HEK293 (cell line): Measurements from ENCODE around the gene SLC25A47.

Experiments
- EGR2 ChIP-seq: fragments of 450-650 bp; formaldehyde crosslinking; IDR thresholded peaks from 2 replicates; pipeline ENCODE4 v1.5.1; 2016; ENCODE audit warnings: low read depth, missing biosample characterization, missing genetic modification characterization
- ZBTB10 ChIP-seq: fragments of 450-650 bp; formaldehyde crosslinking; IDR thresholded peaks from 2 replicates; pipeline ENCODE4 v1.5.1; 2016; ENCODE audit warnings: missing biosample characterization, missing genetic modification characterization
- ZNF292 ChIP-seq: fragments of 450-650 bp; formaldehyde crosslinking; IDR thresholded peaks from 2 replicates; pipeline ENCODE4 v1.5.1; 2016; ENCODE audit warnings: low read depth, missing biosample characterization, missing genetic modification characterization, borderline replicate concordance
- ZNF830 ChIP-seq: fragments of 450-650 bp; IDR thresholded peaks from 2 replicates; pipeline ENCODE4 v1.5.0; 2018; ENCODE audit warnings: missing biosample characterization, missing genetic modification characterization, low read depth, mild to moderate bottlenecking, moderate library complexity
- TF ChIP-seq, protein P1 (sequence below): fragments of 450-650 bp; formaldehyde crosslinking; IDR thresholded peaks from 2 replicates; pipeline ENCODE4 v1.5.1; 2016; ENCODE audit warnings: missing biosample characterization, missing genetic modification characterization

DNA sequence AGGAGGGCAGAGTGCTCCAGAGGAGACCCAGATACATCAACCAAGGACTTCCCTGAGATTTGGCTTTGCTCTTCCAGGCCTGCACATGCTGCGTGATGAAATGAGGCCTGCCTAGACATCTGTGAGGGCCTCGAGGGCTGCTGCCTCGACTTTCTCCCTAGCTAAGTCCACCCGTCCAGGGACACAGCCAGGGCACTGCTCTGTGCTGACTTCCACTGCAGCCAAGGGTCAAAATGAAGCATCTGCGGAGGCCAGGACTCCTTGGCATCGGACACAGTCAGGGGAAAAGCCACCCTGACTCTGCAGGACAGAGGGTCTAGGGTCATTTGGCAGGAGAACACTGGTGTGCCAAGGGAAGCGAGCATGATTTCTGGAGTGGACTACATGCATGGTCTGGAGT is 10.7 kb downstream of the SLC25A47 start:
- TF ChIP-seq, protein P1, sequence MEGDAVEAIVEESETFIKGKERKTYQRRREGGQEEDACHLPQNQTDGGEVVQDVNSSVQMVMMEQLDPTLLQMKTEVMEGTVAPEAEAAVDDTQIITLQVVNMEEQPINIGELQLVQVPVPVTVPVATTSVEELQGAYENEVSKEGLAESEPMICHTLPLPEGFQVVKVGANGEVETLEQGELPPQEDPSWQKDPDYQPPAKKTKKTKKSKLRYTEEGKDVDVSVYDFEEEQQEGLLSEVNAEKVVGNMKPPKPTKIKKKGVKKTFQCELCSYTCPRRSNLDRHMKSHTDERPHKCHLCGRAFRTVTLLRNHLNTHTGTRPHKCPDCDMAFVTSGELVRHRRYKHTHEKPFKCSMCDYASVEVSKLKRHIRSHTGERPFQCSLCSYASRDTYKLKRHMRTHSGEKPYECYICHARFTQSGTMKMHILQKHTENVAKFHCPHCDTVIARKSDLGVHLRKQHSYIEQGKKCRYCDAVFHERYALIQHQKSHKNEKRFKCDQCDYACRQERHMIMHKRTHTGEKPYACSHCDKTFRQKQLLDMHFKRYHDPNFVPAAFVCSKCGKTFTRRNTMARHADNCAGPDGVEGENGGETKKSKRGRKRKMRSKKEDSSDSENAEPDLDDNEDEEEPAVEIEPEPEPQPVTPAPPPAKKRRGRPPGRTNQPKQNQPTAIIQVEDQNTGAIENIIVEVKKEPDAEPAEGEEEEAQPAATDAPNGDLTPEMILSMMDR (tag by site-specific recombination) = no peak
- TF ChIP-seq ZBTB10 (tag by site-specific recombination) (no peak), ZNF830 (tag by site-specific recombination) (no peak), EGR2 (tag by site-specific recombination) (no peak), ZNF292 (no peak)
